ENCODE data around the gene LONP2.
A peak's percentile ranks its signal among the peaks of the same experiment; 100 is the strongest.

LONP2 gene

GRCh38 chr16:48244080-48244862 is at the start of gene LONP2:
Gene LONP2, plus strand, starts transcription at chr16:48244300. Its CDS starts 89 bp downstream, at chr16:48244389.
- H3K4me3 ChIP-seq (ENCODE audit: low read depth, low read length): peak within 1 kb of the TSS; percentile 63
- peak; percentile 66 for DNase-seq (ENCODE audit: low read depth)

GRCh38 chr16:48194828-48195556 is 49.1 kb upstream of the LONP2 start:
- no peak overlapping the region for H3K4me3 ChIP-seq (ENCODE audit: low read depth, low read length)
- peak; percentile 53 for DNase-seq (ENCODE audit: low read depth)

- DNase-seq (ENCODE audit: low read depth): no peak
- no peak overlapping the region for H3K4me3 ChIP-seq (ENCODE audit: low read depth, low read length)
These were observed 46.8 kb upstream of the LONP2 start for GRCh38 chr16:48197294-48197693.

- no peak for DNase-seq (ENCODE audit: low read depth)
- no peak overlapping the region for H3K4me3 ChIP-seq (ENCODE audit: low read depth, low read length)
These were observed 42.4 kb upstream of the LONP2 start for GRCh38 chr16:48201515-48202201.

DNA sequence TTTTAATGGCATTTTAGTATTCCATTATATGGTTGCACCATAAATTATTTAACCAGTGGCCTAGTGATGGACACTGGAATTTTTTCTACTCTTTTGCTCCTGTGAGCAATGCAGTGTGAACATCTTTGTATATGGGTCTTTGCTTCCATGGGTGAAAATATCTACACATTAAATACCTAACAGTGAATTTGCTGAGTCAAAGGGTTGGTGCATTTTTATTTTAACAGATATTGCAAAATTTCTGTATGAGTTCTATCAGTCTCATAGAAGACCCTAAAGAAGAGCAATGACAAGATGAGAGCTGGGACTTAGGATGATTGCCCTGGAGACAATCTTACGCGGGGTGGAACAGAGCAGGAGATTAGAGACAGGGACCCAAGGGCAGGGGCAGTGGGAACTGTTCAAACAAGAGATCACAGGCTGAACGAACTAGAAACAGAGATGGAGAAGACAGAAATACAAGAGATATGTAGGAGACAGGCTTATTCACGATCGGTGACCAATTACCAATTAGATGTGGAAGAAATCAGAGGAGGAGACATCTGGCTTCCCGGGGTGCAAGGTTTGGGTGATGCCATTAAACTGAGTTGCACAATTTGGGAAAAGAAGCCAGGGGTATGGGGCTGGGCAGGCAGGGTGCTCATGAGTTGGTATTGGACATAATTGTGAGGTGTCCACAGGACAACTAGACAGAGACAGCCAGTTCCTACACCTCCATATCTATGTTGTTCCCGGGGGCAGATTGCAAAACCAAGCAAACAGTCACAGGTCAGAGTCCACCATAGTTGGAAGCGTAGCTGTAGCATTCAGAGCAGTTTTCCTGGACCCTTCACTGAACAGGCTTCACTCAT is 39.9 kb upstream of the LONP2 start:
- DNase-seq (ENCODE audit: low read depth): no peak
- H3K4me3 ChIP-seq (ENCODE audit: low read depth, low read length): no peak overlapping the region

GRCh38 chr16:48204825-48205151 is 39.3 kb upstream of the LONP2 start:
- no peak overlapping the region for H3K4me3 ChIP-seq (ENCODE audit: low read depth, low read length)
- DNase-seq (ENCODE audit: low read depth): no peak

- H3K4me3 ChIP-seq (ENCODE audit: low read depth, low read length): no peak overlapping the region
- DNase-seq (ENCODE audit: low read depth): no peak
These were observed 37.4 kb upstream of the LONP2 start for GRCh38 chr16:48206594-48207242.

- DNase-seq (ENCODE audit: low read depth): no peak
- H3K4me3 ChIP-seq (ENCODE audit: low read depth, low read length): no peak overlapping the region
These were observed 33.4 kb upstream of the LONP2 start for GRCh38 chr16:48210747-48211146.

GRCh38 chr16:48212033-48212432 is 32.1 kb upstream of the LONP2 start:
- no peak overlapping the region for H3K4me3 ChIP-seq (ENCODE audit: low read depth, low read length)
- no peak for DNase-seq (ENCODE audit: low read depth)

DNA sequence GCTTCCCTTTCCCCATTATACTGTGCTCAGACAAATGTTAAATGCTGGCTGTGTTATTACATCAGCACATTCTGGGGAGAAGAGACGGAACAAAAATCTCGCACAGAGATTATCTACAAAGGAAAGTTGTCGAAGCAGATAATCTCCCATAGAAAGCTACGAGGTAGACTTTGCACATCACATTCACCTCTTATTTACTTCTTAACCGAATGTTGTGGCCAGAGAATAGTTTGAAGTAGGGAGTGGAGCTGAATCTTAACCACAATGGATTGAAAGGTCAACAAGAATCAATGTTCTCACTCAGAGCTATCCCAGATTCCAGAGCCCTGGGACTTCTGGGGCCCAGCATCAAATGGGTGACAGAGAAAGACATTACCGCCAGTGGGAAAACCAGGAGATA is 28.4 kb upstream of the LONP2 start:
- no peak overlapping the region for H3K4me3 ChIP-seq (ENCODE audit: low read depth, low read length)
- no peak for DNase-seq (ENCODE audit: low read depth)

- no peak for DNase-seq (ENCODE audit: low read depth)
- H3K4me3 ChIP-seq (ENCODE audit: low read depth, low read length): no peak overlapping the region
These were observed 26.4 kb upstream of the LONP2 start for GRCh38 chr16:48217708-48218107.

DNA sequence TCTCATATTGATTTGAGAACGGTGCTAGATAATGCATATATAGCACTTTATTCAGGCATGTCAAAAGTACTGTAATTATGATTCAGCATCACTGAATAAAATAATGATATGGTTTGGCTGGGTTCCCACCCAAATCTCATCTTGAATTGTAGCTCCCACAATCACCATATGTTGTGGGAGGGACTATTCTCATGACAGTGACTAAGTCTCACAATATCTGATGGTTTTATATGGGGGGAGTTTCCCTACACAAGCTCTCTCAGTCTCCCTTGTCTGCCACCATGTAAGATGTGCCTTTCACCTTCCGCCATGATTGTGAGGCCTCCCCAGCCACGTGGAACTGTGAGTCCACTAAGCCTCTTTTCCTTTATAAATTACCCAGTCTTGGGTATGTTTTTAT is 25.6 kb upstream of the LONP2 start:
- no peak for DNase-seq (ENCODE audit: low read depth)
- H3K4me3 ChIP-seq (ENCODE audit: low read depth, low read length): no peak overlapping the region

DNA sequence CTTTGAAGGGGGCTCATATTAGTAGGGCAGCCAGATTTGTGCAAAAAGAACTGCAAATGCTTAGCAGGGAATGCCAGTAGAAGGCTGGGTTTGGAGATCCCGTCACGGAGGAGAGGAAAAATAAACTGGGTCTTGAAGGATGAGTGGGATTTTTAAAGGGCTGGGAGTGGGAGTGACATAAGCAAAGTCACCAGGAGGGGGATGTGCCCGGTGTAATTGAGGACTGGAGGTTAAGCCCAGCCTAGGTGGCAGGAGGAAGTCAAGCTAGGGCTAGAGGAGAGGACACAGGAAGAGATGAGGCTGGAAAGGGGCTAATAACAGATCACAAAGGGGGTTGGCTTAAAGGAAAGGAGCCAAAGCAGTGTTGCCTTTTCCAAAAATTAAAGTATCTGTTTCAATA is 23.2 kb upstream of the LONP2 start:
- no peak overlapping the region for H3K4me3 ChIP-seq (ENCODE audit: low read depth, low read length)
- DNase-seq (ENCODE audit: low read depth): no peak

- no peak overlapping the region for H3K4me3 ChIP-seq (ENCODE audit: low read depth, low read length)
- DNase-seq (ENCODE audit: low read depth): no peak
These were observed 20.6 kb upstream of the LONP2 start for GRCh38 chr16:48223490-48223889.

- no peak for DNase-seq (ENCODE audit: low read depth)
- no peak overlapping the region for H3K4me3 ChIP-seq (ENCODE audit: low read depth, low read length)
These were observed 18.6 kb upstream of the LONP2 start for GRCh38 chr16:48225456-48225855.

DNA sequence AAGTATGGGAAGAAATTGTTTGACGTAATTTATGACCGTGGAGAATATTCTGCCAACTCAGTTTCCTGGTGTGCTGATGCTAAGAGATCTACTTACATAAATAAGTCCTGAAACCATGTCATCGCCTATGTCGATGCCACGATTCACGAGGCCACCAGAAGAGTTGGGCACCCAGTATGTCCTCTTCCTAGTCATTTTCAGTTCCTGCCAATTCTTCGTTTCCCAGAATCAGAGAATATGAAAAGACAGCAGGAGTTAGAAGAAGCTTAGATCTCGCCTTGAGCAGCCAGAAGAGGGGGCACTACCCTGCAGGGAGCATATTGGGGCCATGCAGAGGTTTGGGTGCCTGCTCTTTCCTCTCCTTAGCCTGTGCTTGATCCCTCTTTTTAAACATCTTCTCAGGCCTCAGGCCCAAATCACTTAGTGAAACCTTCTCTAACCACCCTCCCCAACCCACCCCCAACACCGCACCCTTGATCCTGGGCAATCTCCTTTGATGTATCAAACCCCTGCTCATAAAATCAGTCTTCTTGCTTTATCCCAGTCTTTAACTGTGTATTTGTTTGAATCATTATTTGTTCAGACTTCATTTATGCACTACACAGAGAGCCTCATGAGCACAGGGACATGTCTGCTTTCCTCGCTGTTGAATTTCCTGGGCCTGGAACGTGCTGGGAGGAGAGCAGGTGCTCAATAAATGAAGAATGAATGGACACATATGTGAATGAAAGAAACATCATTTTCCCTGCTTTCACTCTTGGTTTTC is 12.2 kb upstream of the LONP2 start:
- H3K4me3 ChIP-seq (ENCODE audit: low read depth, low read length): no peak overlapping the region
- DNase-seq (ENCODE audit: low read depth): no peak

DNA sequence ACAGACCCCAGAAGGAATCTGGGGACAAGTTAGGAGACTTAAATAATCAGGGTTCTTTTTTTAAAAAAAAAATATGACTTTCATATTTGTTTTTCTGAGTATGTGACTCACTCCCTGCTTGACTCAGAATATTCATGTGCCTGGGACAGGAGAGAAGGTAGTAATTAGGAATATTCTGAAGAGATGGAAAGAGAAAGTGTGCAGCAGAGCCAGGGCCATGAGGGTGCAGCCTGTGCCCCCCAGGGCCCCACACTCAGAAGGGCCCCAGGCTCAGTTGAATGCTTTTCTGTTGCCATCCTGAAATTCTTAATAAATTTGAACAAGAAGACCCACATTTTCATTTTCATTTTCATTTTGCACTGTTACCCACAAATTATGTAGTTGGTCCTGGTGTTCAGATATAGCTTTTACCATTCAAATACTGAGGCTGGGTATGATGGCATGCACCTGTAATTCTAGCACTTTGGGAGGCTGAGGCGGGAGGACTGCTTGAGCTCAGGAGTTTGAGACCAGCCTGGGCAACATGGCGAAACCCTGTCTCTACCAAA is 11.5 kb upstream of the LONP2 start:
- no peak overlapping the region for H3K4me3 ChIP-seq (ENCODE audit: low read depth, low read length)
- DNase-seq (ENCODE audit: low read depth): no peak

DNA sequence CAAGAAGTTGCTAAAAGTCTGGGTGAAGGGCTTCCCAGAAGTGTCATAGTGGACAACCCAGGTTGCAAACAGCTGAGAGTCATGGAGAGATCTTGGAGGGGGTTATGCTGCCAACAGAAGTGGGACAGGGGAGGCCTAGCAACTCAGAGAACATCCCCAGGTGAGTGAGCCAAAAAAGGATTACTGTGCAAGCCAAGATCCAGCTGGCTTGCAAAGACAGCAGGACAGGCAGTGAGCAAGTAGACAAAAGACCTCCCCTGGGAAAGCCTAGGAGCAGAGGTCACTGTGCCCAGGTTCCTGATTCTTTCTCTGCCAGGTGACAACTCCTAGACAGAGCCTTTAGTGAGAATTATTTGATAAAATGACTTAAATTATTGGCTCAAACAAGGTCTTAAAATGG is 9.5 kb upstream of the LONP2 start:
- DNase-seq (ENCODE audit: low read depth): no peak
- no peak overlapping the region for H3K4me3 ChIP-seq (ENCODE audit: low read depth, low read length)
